Kidney tubule cell (primary cell): ENCODE data around the gene SEMA5A.

ENCODE experiments used
- DNase-seq: peaks from one replicate; pipeline ENCODE4 v3.0.0-alpha.2; 2018; ENCODE audit warnings: low spot score

SEMA5A gene

GRCh38 chr5:9545992-9546851 is at the start of gene SEMA5A:
SEMA5A (minus strand) TSS chr5:9546075; CDS start chr5:9379946, 166,129 bp downstream.
- peak; percentile 76 for DNase-seq

GRCh38 chr5:9594913-9595312 is 49.0 kb upstream of the SEMA5A start:
- no peak for DNase-seq

GRCh38 chr5:9589049-9589835 is 43.4 kb upstream of the SEMA5A start:
- no peak for DNase-seq

- no peak for DNase-seq
These were observed 42.4 kb upstream of the SEMA5A start for GRCh38 chr5:9588254-9588653.

GRCh38 chr5:9587135-9587534 is 41.3 kb upstream of the SEMA5A start:
- DNase-seq: no peak

- DNase-seq: no peak
These were observed 36.5 kb upstream of the SEMA5A start for GRCh38 chr5:9582406-9582805.

- DNase-seq: no peak
These were observed 27.9 kb upstream of the SEMA5A start for GRCh38 chr5:9573796-9574195.

GRCh38 chr5:9572246-9572645 is 26.4 kb upstream of the SEMA5A start:
- no peak for DNase-seq

- no peak for DNase-seq
These were observed 25.0 kb upstream of the SEMA5A start for GRCh38 chr5:9570876-9571275.

- no peak for DNase-seq
These were observed 21.2 kb upstream of the SEMA5A start for GRCh38 chr5:9567039-9567438.

- no peak for DNase-seq
These were observed 18.9 kb upstream of the SEMA5A start for GRCh38 chr5:9564752-9565151.

GRCh38 chr5:9562141-9562540 is 16.3 kb upstream of the SEMA5A start:
- DNase-seq: peak; percentile 76

- DNase-seq: no peak
These were observed 14.1 kb upstream of the SEMA5A start for GRCh38 chr5:9559965-9560364.

GRCh38 chr5:9558319-9558965 is 12.6 kb upstream of the SEMA5A start:
- no peak for DNase-seq

- DNase-seq: peak; percentile 26
These were observed 11.8 kb upstream of the SEMA5A start for GRCh38 chr5:9557696-9558095.

GRCh38 chr5:9555961-9556360 is 10.1 kb upstream of the SEMA5A start:
- no peak for DNase-seq

- DNase-seq: no peak
These were observed 8.2 kb upstream of the SEMA5A start for GRCh38 chr5:9554122-9554521.

- no peak for DNase-seq
These were observed 7.7 kb upstream of the SEMA5A start for GRCh38 chr5:9553561-9553960.

- no peak for DNase-seq
These were observed 6.0 kb upstream of the SEMA5A start for GRCh38 chr5:9551567-9552537.

- peak; percentile 40 for DNase-seq
These were observed 4.1 kb upstream of the SEMA5A start for GRCh38 chr5:9549941-9550340.

- DNase-seq: peak; percentile 85
These were observed 1.5 kb upstream of the SEMA5A start for GRCh38 chr5:9547122-9547947.
